Measurements from ENCODE around the gene RRAS2.
A peak's percentile ranks its signal among the peaks of the same experiment; 100 is the strongest.
"Not testable (repeated sequence)": the region's sequence is repeated elsewhere in the genome, so short reads cannot be mapped to it uniquely, and the experiment has no call there.

Gene RRAS2

DNA sequence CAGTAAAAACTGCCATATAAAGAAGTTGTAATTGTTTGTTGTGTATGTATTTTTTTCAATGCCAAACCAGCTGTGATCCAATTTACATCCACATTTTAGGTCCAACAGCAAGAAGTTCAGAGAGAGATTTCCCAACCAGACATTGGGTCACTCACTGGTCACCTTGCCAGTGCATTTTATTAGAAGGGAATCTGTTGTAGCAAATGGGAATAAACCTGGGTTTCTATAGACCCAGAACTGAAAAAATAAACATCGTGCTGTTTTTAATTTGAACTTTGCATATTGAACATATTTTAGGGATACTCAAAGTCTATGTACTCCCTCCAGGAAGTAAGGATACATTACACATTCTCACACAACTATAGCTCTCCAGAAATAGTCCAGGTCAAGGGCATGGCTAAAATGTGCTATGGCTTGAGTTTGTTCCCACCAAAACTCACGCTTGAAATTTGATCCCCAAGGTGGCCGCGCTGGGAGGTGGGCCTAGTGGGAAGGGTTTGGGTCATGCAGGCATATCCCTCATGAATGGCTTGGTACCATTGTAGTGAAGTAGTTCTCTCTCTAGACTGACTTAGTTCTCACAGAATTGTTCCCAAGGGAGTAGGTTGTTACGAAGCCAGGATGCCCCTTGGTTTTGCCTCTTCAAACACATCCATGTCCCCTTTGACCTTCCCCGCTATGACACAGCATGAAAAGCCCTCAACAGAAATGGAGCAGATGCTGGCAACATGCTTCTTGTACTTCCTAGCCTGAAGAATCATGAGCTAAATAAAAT, 90.9 kb downstream of the RRAS2 start:
- DNase-seq (ENCODE audit: low read depth, low spot score) = no peak
- H3K4me3 ChIP-seq (ENCODE audit: low read length) = no peak overlapping the region

DNA sequence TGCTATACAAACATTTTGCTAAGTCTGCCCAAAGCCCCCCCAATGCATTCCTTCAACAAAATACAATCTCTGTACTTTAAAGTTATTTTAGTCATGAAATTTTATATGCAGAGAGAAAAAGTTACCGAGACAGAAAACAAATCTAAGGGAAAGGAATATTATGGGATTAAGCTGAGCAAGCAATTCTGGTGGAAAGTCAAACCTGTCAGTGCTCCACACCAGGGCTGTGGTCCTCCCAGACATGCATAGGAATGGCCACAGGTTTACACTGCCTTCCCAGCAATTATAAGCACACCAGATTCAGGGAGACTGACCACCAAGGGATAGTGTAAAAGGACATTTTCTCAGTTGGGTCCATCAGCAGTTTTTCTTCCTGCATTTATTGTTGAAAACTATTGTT, 92.4 kb downstream of the RRAS2 start:
- DNase-seq (ENCODE audit: low read depth, low spot score) = no peak
- no peak overlapping the region for H3K4me3 ChIP-seq (ENCODE audit: low read length)

DNA sequence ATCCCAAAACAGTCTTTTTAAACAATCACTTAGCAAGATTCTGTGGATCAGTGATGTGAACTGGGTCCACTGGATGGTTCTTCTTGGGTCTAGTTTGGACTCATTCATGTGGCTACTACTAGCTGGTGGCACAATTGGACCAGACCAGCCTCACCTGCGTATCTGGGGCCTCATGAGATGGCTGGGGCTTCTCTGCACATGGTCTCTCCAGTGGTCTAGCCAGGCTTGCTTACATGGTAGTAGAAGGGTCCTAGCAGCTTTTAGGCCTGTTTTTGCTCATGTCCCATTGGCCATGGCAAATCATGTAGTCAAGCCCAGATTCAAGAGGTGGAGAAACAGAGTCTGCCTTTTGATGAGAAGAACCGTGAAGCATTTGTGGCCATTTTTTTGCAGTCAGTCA, 94.0 kb downstream of the RRAS2 start:
- no peak overlapping the region for H3K4me3 ChIP-seq (ENCODE audit: low read length)
- DNase-seq (ENCODE audit: low read depth, low spot score) = no peak

DNA sequence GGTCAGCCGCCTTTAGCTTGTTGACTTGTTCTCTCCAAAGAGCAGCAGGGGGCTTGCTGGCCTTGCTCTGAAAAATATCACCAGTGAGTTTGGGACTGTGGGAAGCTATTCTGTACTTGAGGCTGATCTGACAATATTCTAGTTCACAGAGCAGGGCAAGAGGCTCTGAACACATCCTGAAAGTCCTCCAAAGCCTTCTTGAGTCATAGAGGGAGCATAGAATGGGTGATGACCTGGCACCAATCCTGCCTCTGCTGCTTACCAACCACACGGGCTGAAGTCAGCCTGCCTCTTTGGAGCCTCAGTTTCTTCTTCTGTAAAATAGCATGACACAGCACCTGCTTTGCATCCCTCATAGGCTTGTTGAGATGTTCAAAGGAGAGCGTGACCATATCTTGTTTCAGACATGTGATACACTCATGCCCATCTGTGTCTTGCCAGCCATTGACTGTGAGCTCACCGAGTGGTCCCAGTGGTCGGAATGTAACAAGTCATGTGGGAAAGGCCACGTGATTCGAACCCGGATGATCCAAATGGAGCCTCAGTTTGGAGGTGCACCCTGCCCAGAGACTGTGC, 96.6 kb downstream of the RRAS2 start:
- no peak for DNase-seq (ENCODE audit: low read depth, low spot score)
- no peak overlapping the region for H3K4me3 ChIP-seq (ENCODE audit: low read length)

GRCh38 chr11:14261066-14261465, 97.9 kb downstream of the RRAS2 start:
- DNase-seq (ENCODE audit: low read depth, low spot score) = no peak
- H3K4me3 ChIP-seq (ENCODE audit: low read length) = no peak overlapping the region

- DNase-seq (ENCODE audit: low read depth, low spot score) = no peak
- no peak overlapping the region for H3K4me3 ChIP-seq (ENCODE audit: low read length)
These were observed 99.1 kb downstream of the RRAS2 start for GRCh38 chr11:14259878-14260277.

DNA sequence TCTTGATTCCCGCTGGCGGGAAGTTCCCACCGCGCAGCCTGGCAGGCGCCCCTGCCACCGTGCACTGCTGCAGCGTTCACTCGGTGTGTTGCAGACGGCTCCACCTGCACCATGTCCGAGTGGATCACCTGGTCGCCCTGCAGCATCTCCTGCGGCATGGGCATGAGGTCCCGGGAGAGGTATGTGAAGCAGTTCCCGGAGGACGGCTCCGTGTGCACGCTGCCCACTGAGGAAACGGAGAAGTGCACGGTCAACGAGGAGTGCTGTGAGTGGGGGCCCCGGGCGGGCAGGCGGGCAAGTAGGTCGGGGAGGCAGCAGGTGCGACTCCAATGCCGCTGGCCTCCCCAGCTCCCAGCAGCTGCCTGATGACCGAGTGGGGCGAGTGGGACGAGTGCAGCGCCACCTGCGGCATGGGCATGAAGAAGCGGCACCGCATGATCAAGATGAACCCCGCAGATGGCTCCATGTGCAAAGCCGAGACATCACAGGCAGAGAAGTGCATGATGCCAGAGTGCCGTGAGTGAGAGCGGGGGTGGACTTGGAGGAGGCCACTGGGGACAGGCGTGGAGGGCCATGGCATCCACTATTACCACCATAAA, 99.7 kb downstream of the RRAS2 start:
- H3K4me3 ChIP-seq (ENCODE audit: low read length) = no peak overlapping the region
- DNase-seq (ENCODE audit: low read depth, low spot score) = no peak

DNA sequence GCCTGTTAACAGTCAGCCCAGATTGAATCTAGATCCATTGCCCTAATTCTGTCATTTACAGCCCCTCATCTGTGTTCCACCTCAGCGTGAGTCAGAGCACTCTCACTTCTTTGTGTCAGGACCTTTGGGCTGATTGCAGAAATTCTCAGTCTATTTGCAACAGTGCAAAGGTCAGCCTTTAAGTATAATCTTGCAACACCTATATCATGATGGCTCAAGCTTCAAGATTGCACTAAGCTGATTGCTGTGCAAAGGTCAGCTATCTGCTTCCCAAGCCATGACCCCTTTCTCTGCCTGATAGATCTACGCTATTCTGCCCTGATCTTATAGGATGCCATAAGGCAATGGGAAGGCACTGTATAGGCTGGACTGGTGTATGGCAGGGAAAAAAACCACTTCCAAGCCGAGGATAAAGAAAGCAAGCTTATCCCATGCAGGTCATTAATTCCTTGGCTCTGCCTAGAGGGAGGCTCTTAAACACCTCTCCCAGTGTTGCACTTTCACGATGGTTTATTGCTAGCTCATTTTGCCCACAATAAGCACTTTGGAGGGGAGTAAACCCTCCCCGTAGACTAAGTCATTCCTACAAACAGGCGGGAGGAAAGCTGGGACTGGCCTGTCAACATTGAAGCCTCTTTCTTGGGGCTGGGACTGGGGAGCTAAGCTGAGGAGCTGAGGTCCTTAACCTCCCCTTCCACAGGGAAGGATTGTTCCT, 100.6 kb downstream of the RRAS2 start:
- H3K4me3 ChIP-seq (ENCODE audit: low read length) = no peak overlapping the region
- DNase-seq (ENCODE audit: low read depth, low spot score) = no peak

DNA sequence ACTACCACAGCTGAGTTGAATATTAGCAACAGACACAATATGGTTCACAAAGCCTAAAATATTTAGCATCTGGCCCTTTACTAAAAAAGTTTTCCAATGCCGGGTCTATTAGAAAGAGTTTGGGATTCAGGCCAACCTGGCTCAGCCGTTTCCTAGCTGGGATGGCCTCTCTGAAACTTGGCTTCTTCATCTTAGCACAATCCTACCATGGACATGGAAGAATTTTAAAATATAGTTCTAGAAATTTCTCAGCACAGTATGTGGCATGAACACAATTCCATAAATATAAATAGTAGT, 103.8 kb downstream of the RRAS2 start:
- no peak overlapping the region for H3K4me3 ChIP-seq (ENCODE audit: low read length)
- DNase-seq (ENCODE audit: low read depth, low spot score) = no peak

DNA sequence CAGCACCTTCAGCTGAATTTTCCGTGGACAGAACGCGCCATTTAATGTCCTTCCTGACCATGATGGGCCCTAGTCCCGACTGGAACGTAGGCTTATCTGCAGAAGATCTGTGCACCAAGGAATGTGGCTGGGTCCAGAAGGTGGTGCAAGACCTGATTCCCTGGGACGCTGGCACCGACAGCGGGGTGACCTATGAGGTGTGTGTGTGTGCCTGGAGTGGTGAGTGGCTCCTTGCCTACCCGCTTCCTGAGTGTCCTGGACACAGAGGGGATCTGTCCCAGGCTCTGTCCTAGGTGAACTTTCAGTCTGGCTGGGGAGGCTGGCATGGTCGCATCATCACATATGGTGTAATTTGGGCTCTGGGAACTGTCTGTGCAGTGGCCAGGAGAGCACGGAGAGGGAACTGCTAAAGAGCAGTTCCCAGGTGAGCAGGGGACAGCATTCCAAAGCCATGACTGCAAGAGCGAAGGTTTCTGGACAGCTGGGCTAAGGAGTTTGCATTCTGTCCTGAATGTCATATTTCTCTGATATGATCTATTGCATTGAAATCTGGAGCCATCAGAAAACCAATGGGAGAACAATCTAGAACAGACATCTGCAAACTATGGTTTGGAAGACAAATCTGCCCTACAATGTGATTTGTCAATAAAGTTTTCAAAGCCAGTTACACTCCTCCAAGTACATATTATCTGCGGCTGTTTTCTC, 104.3 kb downstream of the RRAS2 start:
- H3K4me3 ChIP-seq (ENCODE audit: low read length) = no peak overlapping the region
- DNase-seq (ENCODE audit: low read depth, low spot score) = no peak

DNA sequence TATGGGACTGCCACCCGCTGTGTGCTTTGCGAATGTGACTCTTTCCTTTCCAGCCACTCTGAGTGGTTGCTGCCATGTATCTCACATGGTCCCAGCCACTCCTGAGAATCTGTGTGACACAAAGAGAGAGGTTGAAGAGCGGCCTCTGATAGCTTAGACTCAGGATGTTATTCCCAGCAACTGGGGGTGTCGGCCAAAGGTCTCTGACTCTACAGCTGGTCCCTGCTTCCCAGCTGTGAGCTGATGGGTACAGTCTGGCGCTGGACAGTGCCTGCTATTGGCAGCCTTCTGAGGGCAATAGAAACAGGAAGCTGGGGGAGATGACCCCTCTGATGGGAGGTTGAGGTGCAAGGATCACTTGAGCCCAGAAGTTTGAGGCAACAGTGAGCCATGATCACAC, 105.1 kb downstream of the RRAS2 start:
- no peak overlapping the region for H3K4me3 ChIP-seq (ENCODE audit: low read length)
- no peak for DNase-seq (ENCODE audit: low read depth, low spot score)

GRCh38 chr11:14253421-14253820, 105.6 kb downstream of the RRAS2 start:
- DNase-seq (ENCODE audit: low read depth, low spot score) = no peak
- H3K4me3 ChIP-seq (ENCODE audit: low read length) = no peak overlapping the region

GRCh38 chr11:14252501-14252900, 106.5 kb downstream of the RRAS2 start:
- not testable (repeated sequence) for H3K4me3 ChIP-seq (ENCODE audit: low read length); DNase-seq (ENCODE audit: low read depth, low spot score)

- no peak for DNase-seq (ENCODE audit: low read depth, low spot score)
- H3K4me3 ChIP-seq (ENCODE audit: low read length) = no peak overlapping the region
These were observed 107.2 kb downstream of the RRAS2 start for GRCh38 chr11:14251754-14252153.

GRCh38 chr11:14249121-14249963, 109.6 kb downstream of the RRAS2 start:
- peak; percentile 50 for DNase-seq (ENCODE audit: low read depth, low spot score)
- no peak overlapping the region for H3K4me3 ChIP-seq (ENCODE audit: low read length)

- peak; percentile 60 for DNase-seq (ENCODE audit: low read depth, low spot score)
These were observed 110.4 kb downstream of the RRAS2 start for GRCh38 chr11:14248580-14248981.

DNA sequence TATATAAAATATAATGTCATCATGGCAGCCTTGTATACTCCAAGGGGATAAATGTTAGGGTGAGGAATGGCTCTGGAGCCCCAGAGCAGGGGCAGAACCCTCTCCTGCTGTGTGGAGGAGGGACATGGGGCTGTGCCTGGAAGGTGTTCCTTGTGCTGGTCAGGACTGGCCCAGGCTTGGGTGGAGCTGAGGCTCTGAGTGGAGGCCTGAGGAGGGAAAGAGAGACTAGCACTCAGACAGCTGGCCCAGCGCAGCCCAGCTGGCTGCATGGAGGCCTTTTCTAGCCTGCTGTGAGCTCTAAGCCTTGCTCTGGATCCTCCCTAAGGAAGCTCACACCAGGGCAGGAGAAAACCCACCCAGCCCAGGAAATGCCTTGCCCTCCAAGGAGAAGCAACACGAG, 113.5 kb downstream of the RRAS2 start:
- no peak for DNase-seq (ENCODE audit: low read depth, low spot score)
- H3K4me3 ChIP-seq (ENCODE audit: low read length) = no peak overlapping the region

More at GRCh38 chr11:14248580-14248981, 110.4 kb downstream of the RRAS2 start:
- H3K4me3 ChIP-seq (ENCODE audit: low read length) = no peak overlapping the region

- H3K4me3 ChIP-seq (ENCODE audit: low read length) = no peak overlapping the region
- no peak for DNase-seq (ENCODE audit: low read depth, low spot score)
These were observed 114.1 kb downstream of the RRAS2 start for GRCh38 chr11:14244926-14245325.

- H3K4me3 ChIP-seq (ENCODE audit: low read length) = no peak overlapping the region
- DNase-seq (ENCODE audit: low read depth, low spot score) = no peak
These were observed 116.2 kb downstream of the RRAS2 start for GRCh38 chr11:14242733-14243132.

All from Jurkat, Clone E6-1 (cell line).